HepG2 (cell line): ENCODE data around the gene CIBAR2. TPM values are rescaled to one million over a fixed set of nuclear protein-coding genes. Genes with fewer than 3 reads are reported as not detected.

Source experiments
- AGO2 ChIP-seq: fragments of 200-400 bp; formaldehyde crosslinking; optimal IDR thresholded peaks from 2 replicates; pipeline ENCODE3; 2017; ENCODE audit warnings: mild to moderate bottlenecking, low read depth, low read length, moderate library complexity
- ATM ChIP-seq: fragments of 450-650 bp; IDR thresholded peaks from 2 replicates; pipeline ENCODE4 v1.7.1; 2017; ENCODE audit warnings: mild to moderate bottlenecking, borderline replicate concordance
- BHLHE40 ChIP-seq: IDR thresholded peaks from 2 replicates; pipeline ENCODE4 v1.6.1; 2011; ENCODE audit warnings: low read length, improper control_type of control experiment
- GFI1 ChIP-seq: sonication (generic); formaldehyde crosslinking; IDR thresholded peaks from 2 replicates; pipeline ENCODE4 v1.5.0; 2020; ENCODE audit warnings: missing genetic modification reagents, mild to moderate bottlenecking, borderline replicate concordance
- HOXA5 ChIP-seq: sonication (generic); formaldehyde crosslinking; IDR thresholded peaks from 2 replicates; pipeline ENCODE4 v1.4.0; 2020; ENCODE audit warnings: missing genetic modification reagents
- MAFF ChIP-seq: IDR thresholded peaks from 2 replicates; pipeline ENCODE4 v1.6.1; 2011; ENCODE audit warnings: low read depth, low read length, improper control_type of control experiment
- MAFG ChIP-seq: sonication (generic); formaldehyde crosslinking; IDR thresholded peaks from 2 replicates; pipeline ENCODE4 v1.5.1; 2020; ENCODE audit warnings: mild to moderate bottlenecking, missing genetic modification reagents
- MNT ChIP-seq: fragments of 450-650 bp; IDR thresholded peaks from 2 replicates; pipeline ENCODE4 v1.6.1; 2016
- NFE2L1 ChIP-seq: sonication (generic); formaldehyde crosslinking; IDR thresholded peaks from 2 replicates; pipeline ENCODE4 v1.4.0; 2020; ENCODE audit warnings: missing genetic modification reagents, mild to moderate bottlenecking, borderline replicate concordance
- PLSCR1 ChIP-seq: sonication (generic); formaldehyde crosslinking; IDR thresholded peaks from 2 replicates; pipeline ENCODE4 v1.5.0; 2020; ENCODE audit warnings: missing genetic modification reagents, mild to moderate bottlenecking, borderline replicate concordance
- RFX1 ChIP-seq: fragments of 450-650 bp; IDR thresholded peaks from 2 replicates; pipeline ENCODE4 v1.6.1; 2017
- RFXAP ChIP-seq: sonication (generic); formaldehyde crosslinking; IDR thresholded peaks from 2 replicates; pipeline ENCODE4 v1.4.0; 2020; ENCODE audit warnings: missing genetic modification reagents, borderline replicate concordance
- SYNCRIP ChIP-seq: fragments of 200-400 bp; formaldehyde crosslinking; IDR thresholded peaks from 2 replicates; pipeline ENCODE4 v1.6.1; 2018; ENCODE audit warnings: mild to moderate bottlenecking, low read depth, low read length; ENCODE audit not compliant: insufficient read depth
- TGIF2 ChIP-seq: IDR thresholded peaks from 2 replicates; pipeline ENCODE4 v1.6.1; 2016; ENCODE audit warnings: control low read depth, missing compliant biosample characterization
- ZBED4 ChIP-seq: sonication (generic); formaldehyde crosslinking; IDR thresholded peaks from 2 replicates; pipeline ENCODE4 v1.4.0; 2020; ENCODE audit warnings: missing genetic modification reagents, borderline replicate concordance
- ZBTB1 ChIP-seq: sonication (generic); formaldehyde crosslinking; IDR thresholded peaks from 2 replicates; pipeline ENCODE4 v1.4.0; 2020; ENCODE audit warnings: missing genetic modification reagents, borderline replicate concordance
- ZKSCAN1 ChIP-seq: fragments of 150-350 bp; IDR thresholded peaks from 2 replicates; pipeline ENCODE4 v1.6.1; 2014; ENCODE audit warnings: low read length
- ZNF205 ChIP-seq: IDR thresholded peaks from 2 replicates; pipeline ENCODE4 v1.6.1; 2018; ENCODE audit warnings: missing biosample characterization, missing genetic modification reagents
- ZNF234 ChIP-seq: sonication (generic); formaldehyde crosslinking; conservative IDR thresholded peaks from 2 replicates; pipeline ENCODE4 v1.5.1; 2020; ENCODE audit warnings: mild to moderate bottlenecking, missing genetic modification reagents
- ZNF251 ChIP-seq: sonication (generic); formaldehyde crosslinking; IDR thresholded peaks from 2 replicates; pipeline ENCODE4 v1.9.0; 2021; ENCODE audit warnings: mild to moderate bottlenecking, missing genetic modification reagents
- ZNF256 ChIP-seq: sonication (generic); formaldehyde crosslinking; conservative IDR thresholded peaks from 2 replicates; pipeline ENCODE4 v1.4.0; 2020; ENCODE audit warnings: missing genetic modification reagents
- ZNF382 ChIP-seq: sonication (generic); formaldehyde crosslinking; IDR thresholded peaks from 2 replicates; pipeline ENCODE4 v1.5.0; 2020; ENCODE audit warnings: missing genetic modification reagents, mild to moderate bottlenecking, borderline replicate concordance
- ZNF672 ChIP-seq: sonication (generic); formaldehyde crosslinking; IDR thresholded peaks from 2 replicates; pipeline ENCODE4 v1.8.1; 2022; ENCODE audit warnings: missing genetic modification reagents
- ZNF720 ChIP-seq: sonication (generic); formaldehyde crosslinking; IDR thresholded peaks from 2 replicates; pipeline ENCODE4 v1.4.0; 2020; ENCODE audit warnings: missing genetic modification reagents
- polyA plus RNA-seq, 8 experiments: library from polyadenylated mRNA; depleted of rRNA in 3 of 8; stranded (reverse) in 7 of 8; unstranded in 1 of 8; fragments of >200 nt; fragmentation: Illumina TruSeq in 4 of 8; extraction: Trizol in 4 of 8; gene quantifications; 2 replicates each; pipeline versions ENCODE4 v1.2.1 to v1.2.3, GENCODE V29; 2011 to 2016; ENCODE audit warnings: low read depth in 4 of 8, missing spikeins in 1 of 8, mixed read lengths in 1 of 8; ENCODE audit not compliant: insufficient read depth in 1 of 8
- total RNA-seq, 5 experiments: library from RNA; depleted of rRNA; stranded (reverse); fragments of >200 nt; fragmentation: Illumina TruSeq; extraction: Trizol; gene quantifications; 2 replicates each; pipeline ENCODE4 v1.2.3, GENCODE V29; 2016; ENCODE audit warnings: low read depth in 1 of 5
- TF ChIP-seq, protein P1 (sequence below): sonication (generic); formaldehyde crosslinking; IDR thresholded peaks from 2 replicates; pipeline ENCODE4 v1.8.0; 2022; ENCODE audit warnings: mild to moderate bottlenecking, missing genetic modification reagents, moderate library complexity

Gene CIBAR2
- total and polyA plus RNA-seq, 2 of the 13 experiments (the other 11 are each of a cell fraction or from before 2014, with no cell fraction given), result not detected

DNA sequence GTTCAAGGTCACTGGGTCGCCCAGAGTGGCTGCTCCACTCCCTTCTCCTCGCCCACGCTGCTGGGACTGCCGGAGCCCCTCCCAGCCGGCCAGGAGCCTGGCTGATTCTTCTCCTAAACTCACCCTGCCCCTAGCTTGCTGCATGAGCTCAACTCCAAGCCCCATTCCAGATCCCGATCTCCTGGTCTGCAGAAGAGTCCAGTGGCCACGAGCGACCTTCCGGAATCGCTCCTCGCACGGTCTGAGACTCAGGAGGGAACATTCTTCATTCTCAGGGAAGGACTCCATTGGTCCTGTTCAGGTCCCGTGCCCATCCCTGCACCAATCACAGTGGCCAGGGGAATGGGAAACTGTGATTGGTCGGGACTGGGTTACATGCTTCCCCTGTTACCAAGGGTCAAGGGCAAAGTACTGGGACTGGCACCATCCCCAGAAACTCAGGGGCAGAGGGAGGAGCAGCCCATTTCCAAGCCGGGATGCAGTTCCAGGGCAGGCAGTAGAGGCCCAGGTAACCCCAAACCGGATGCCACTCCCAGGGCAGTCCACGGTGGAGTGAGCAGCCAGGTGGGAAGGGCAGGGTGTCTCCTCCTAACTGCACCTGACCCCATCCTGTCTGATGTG, 24.5 kb upstream of the CIBAR2 start (continued):
- TF ChIP-seq MNT (peak; percentile 41; the same call in 1 of the 2 replicates), NFE2L1 (CRISPR knock-in tag) (no peak), ZBED4 (CRISPR knock-in tag) (no peak), ZNF205 (CRISPR knock-in tag) (no peak; the same call in none of the 2 replicates), MAFG (CRISPR knock-in tag) (no peak), BHLHE40 (peak; percentile 89), ZNF251 (peak; percentile 35; the same call in 1 of the 2 replicates), ZKSCAN1 (0 out of 2 replicates have a peak, but pooled peaks have one; percentile 23), HOXA5 (CRISPR knock-in tag) (peak; percentile 58), ZNF382 (CRISPR knock-in tag) (no peak), TGIF2 (CRISPR knock-in tag) (no peak), ZNF234 (CRISPR knock-in tag) (0 out of 2 replicates have a peak, but pooled peaks have one; percentile 62), ATM (no peak), SYNCRIP (no peak), ZBTB1 (no peak), MAFF (no peak), ZNF672 (CRISPR knock-in tag) (no peak), ZNF256 (CRISPR knock-in tag) (peak; percentile 92; the same call in 1 of the 2 replicates), PLSCR1 (no peak; the same call in 1 of the 2 replicates), AGO2 (peak; percentile 52), RFXAP (CRISPR knock-in tag) (peak; percentile 100), ZNF720 (CRISPR knock-in tag) (no peak; the same call in 1 of the 2 replicates), GFI1 (CRISPR knock-in tag) (peak; percentile 95), RFX1 (peak; percentile 53; the same call in 1 of the 2 replicates)
- TF ChIP-seq, protein P1, sequence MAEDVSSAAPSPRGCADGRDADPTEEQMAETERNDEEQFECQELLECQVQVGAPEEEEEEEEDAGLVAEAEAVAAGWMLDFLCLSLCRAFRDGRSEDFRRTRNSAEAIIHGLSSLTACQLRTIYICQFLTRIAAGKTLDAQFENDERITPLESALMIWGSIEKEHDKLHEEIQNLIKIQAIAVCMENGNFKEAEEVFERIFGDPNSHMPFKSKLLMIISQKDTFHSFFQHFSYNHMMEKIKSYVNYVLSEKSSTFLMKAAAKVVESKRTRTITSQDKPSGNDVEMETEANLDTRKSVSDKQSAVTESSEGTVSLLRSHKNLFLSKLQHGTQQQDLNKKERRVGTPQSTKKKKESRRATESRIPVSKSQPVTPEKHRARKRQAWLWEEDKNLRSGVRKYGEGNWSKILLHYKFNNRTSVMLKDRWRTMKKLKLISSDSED (CRISPR knock-in tag), result no peak
